Activated CD8-positive, alpha-beta memory T cell treated with anti-CD3 and anti-CD28 coated beads, Interleukin-2, amount 50 U/mL, for 24 hours (primary cell): ENCODE data around the gene ZNF273.
"Not testable (repeated sequence)": the region's sequence is repeated elsewhere in the genome, so short reads cannot be mapped to it uniquely, and the experiment has no call there.

ENCODE experiments used
- DNase-seq: peaks from one replicate; pipeline ENCODE4 v3.0.0-alpha.2; 2020; ENCODE audit errors: extremely low read depth

Gene ZNF273

GRCh38 chr7:64888901-64889685 is 14.0 kb upstream of the ZNF273 start:
- DNase-seq, result no peak

DNA sequence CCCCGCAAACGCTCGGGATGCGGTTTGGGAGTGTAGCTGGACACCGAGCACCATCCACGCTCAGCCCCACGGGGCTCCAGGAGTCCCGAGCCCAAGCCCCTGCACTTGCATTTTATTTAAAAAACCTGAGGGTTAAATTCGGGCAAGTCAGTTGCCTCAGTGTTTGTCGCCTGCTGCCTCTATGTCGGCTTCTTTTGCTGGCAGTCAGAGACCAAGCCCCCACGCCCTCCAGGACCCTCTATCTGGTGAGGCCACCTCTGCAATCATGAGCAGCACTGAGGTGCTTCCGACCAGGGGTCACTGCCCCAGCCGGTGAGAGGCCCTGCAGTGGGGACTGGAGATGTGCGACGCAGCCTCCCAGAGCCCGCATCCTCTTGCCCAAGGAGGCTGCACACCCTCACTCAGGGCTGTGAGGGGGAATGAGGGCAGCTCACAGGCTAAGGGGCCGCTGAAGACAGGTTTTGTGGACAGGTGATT is 13.3 kb upstream of the ZNF273 start:
- no peak for DNase-seq

- not testable (repeated sequence) for DNase-seq
Measured at GRCh38 chr7:64890273-64890672, 12.8 kb upstream of the ZNF273 start.

GRCh38 chr7:64890761-64891362 is 12.2 kb upstream of the ZNF273 start:
- DNase-seq, result no peak

DNA sequence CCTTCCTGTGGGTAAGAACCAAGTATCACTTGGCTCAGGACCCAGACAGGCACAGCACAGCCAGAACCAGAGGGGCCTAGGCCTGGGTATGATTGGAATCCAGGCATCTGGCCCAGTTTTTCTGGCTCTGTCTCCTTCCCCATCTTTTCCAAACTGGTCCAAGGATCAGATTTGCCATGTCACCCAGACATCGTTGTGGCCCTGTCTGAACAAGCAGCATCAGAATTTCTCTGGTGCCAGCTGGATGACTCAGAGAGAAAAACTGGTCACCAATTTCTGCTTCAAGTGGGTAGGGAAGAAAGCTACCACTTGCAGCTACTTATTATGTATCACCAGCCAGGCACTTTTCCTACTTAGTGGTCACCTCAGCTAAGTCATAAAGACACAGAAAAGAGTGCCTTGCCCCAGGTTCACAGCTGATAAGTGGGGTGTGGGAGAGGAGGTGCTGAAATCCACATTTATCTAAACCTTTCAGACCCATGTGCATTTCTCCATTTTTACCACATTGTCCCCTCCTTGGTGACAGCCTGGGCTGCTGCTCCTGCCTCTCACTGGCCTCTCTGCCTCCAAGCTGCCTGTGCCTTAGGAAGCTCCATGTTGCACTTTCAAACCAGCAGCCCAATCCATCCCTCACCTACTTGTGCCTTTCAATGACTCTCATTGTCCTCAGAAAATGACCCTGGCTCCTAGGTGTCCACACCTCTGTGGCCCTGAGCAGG is 11.6 kb upstream of the ZNF273 start:
- DNase-seq, result not testable (repeated sequence)

DNA sequence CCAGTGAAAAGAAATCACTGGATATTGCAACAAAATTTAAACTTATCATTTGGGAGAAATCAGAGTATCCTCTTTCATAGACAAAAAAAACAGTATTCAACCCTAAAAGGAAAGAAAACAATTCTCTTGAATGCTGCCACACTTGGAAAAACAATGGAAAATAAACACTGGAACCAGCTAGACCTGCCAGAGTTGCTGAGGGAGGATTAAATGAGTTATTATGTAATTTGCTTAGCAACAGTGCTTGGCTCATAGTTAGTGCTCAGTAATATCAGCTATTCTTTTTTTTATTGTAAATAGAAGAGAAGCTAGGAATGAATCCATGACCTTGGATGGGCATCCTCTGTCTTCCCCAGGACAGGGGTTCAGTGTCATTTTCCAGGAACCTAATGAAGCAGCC is 11.0 kb upstream of the ZNF273 start:
- no peak for DNase-seq

GRCh38 chr7:64892666-64893309 is 10.3 kb upstream of the ZNF273 start:
- DNase-seq, result no peak

GRCh38 chr7:64893401-64893800 is 9.7 kb upstream of the ZNF273 start:
- DNase-seq, result no peak

DNA sequence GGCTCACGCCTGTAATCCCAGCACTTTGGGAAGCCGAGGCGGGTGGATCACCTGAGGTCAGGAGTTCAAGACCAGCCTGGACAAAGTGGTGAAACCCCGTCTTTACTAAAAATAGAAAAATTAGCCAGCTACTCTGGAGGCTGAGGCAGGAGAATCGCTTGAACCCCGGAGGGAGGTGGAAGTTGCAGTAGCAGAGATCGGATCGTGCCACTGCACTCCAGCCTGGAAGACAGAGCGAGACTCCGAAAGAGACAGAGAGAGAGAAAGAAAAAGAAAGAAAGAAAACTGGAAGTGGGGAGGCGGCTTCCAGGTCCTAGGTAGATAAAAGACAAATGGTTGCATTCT is 640 bp upstream of the ZNF273 start:
- not testable (repeated sequence) for DNase-seq

DNA sequence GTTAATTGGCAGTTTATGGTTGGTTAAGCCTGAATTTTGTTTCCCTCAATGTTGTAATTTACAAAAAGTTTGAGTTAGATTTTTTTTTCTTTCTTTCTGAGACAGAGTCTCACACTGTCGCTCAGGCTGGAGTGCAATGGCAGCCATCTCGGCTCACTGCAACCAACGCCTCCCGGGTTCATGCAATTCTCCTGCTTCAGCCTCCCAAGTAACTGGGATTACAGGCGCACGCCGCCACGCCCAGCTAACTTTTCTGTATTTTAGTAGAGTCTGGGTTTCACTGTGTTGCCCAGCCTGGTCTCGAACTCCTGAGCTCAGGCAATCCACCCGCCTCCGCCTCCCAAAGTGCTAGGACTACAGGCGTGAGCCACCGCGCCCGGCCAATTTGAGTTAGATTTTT is 935 bp downstream of the ZNF273 start:
- no peak for DNase-seq

- no peak for DNase-seq
Measured at GRCh38 chr7:64905133-64905532, 2.1 kb downstream of the ZNF273 start.

DNA sequence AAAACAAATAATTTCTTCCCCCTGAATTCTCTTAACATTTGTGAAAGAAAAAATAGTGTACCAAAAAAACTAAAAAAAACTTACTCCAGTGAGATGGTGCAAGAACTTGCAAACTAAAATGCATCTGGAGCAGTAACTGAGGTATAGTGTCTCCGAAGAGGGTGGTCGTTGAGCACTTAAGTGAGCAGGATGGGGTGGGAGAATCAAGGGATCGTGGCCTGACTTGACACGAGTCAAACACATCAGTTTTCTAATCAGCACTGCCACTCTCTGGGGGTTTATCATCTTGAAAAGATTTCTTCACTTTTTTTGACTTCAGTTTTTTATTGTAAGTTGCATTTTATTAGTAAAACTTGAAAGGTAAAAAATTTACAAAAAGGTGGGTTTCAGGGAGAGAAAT is 2.5 kb downstream of the ZNF273 start:
- DNase-seq, result no peak

GRCh38 chr7:64907641-64908326 is 4.7 kb downstream of the ZNF273 start:
- no peak for DNase-seq

DNA sequence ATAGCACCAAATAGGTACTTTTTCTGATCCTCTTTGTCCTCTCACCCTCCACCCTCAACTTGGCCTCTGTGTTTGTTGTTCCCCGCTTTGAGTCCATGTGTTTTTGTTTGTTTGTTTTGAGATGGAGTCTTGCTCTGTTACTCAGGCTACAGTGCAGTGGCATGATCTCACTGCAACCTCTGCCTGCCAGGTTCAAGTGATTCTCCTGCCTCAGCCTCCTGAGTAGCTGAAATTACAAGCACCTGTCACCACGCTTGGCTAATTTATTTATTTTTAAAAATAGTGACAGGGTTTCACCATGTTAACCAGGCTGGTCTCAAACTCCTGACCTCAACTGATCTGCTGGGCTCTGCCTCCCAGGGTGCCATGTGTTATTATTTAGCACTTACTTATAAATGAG is 5.3 kb downstream of the ZNF273 start:
- DNase-seq, result no peak

- no peak for DNase-seq
Measured at GRCh38 chr7:64914557-64914956, 11.5 kb downstream of the ZNF273 start.

GRCh38 chr7:64915301-64915700 is 12.2 kb downstream of the ZNF273 start:
- not testable (repeated sequence) for DNase-seq

DNA sequence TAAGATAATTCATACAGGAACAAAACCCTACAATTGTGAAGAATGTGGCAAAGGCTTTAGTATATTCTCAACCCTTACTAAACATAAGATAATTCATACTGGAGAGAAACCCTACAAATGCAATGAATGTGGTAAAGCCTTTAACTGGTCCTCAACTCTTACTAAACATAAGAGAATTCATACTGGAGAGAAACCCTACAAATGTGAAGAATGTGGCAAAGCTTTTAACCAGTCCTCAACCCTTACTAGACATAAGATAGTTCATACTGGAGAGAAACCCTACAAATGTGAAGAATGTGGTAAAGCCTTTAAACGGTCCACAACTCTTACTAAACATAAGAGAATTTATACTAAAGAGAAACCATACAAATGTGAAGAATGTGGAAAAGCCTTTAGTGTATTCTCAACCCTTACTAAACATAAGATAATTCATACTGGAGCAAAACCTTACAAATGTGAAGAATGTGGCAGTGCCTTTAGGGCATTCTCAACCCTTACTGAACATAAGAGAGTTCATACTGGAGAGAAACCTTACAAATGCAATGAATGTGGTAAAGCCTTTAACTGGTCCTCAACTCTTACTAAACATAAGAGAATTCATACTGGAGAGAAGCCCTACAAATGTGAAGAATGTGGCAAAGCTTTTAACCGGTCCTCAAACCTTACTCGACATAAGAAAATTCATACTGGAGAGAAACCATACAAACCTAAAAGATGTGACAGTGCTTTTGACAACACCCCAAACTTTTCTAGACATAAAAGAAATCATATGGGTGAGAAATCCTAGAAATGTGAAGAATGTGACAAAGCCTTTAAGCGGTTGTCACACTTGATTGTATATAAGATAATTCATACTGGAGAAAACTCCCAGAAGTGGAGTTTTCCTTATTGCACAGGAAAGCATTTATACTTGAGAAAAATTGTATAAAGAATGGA is 25.4 kb downstream of the ZNF273 start:
- not testable (repeated sequence) for DNase-seq

- DNase-seq, result no peak
Measured at GRCh38 chr7:64934478-64934877, 31.4 kb downstream of the ZNF273 start.

DNA sequence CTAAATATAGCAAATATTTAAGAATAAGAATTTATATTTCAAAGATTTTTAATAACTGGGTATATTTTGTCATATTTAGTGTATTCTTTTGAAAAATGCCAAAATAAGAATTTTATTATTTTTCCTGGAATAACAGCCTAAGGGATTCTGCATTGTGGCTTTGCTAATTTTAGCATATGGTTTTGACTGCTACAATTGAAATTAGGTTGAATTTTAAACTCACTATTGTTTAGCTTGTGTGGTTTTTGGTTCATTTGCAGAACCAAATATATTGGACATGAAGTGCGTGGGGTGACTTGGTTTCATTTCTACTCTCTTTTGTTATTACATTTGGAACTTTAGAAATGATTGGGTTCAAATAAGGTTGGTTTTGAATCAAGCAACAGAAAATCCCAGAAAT is 35.5 kb downstream of the ZNF273 start:
- no peak for DNase-seq

- not testable (repeated sequence) for DNase-seq
Measured at GRCh38 chr7:64940021-64940420, 36.9 kb downstream of the ZNF273 start.
